SK-N-SH (cell line): ENCODE results near the gene MGAT5. TPM values are rescaled to one million over a fixed set of nuclear protein-coding genes. Genes with fewer than 3 reads are reported as not detected.

Experiments used
- CTCF ChIA-PET: fragments of 300-600, 350-600 bp; formaldehyde crosslinking; extraction: SDS; loops from one replicate; lab custom pipeline; 2021; lab: Yijun Ruan, JAX
- POLR2A ChIA-PET: fragments of 350-600 bp; sonication (Branson Sonifier 250); formaldehyde crosslinking; extraction: SDS; loops from one replicate; lab custom pipeline; 2020; ENCODE audit warnings: antibody characterized with exemption, inconsistent platforms; lab: Yijun Ruan, JAX
- DNase-seq: peaks from one replicate; pipeline ENCODE4 v3.0.0; 2012
- H2AFZ ChIP-seq: fragments of 200-600 bp; sonication (generic); 2 replicates; pipeline ENCODE4 v1.8.1; 2016; ENCODE audit warnings: antibody characterized with exemption, mild to moderate bottlenecking, low read depth
- H3F3A ChIP-seq: fragments of 200-600 bp; sonication (generic); replicated peaks from 2 replicates; pipeline ENCODE3; 2016; ENCODE audit warnings: antibody characterized with exemption, mild to moderate bottlenecking; ENCODE audit not compliant: insufficient read depth
- H3K27ac ChIP-seq, 2 experiments: fragments of 200-500 bp in 1 of 2; fragments of 200-600 bp in 1 of 2; sonication (Bioruptor generic) in 1 of 2; sonication (generic), shearing (Covaris generic) in 1 of 2; 2 replicates each; pipeline versions ENCODE4 v1.5.1 to v1.6.1; 2014 to 2016; ENCODE audit warnings: low read depth in 2 of 2, inconsistent platforms in 1 of 2, low read length in 1 of 2, mild to moderate bottlenecking in 1 of 2, mixed read lengths in 1 of 2
- H3K27me3 ChIP-seq: fragments of 200-600 bp; sonication (generic), shearing (Covaris generic); 2 replicates; pipeline ENCODE4 v1.6.1; 2016; ENCODE audit warnings: mixed run types; ENCODE audit not compliant: insufficient read depth
- H3K36me3 ChIP-seq, 2 experiments: fragments of 200-500 bp in 1 of 2; fragments of 200-600 bp in 1 of 2; sonication (Bioruptor generic) in 1 of 2; sonication (generic) in 1 of 2; replicated peaks in 1 of 2; 2 replicates each; pipeline versions ENCODE3 to v1.5.1; 2014 to 2016; ENCODE audit warnings: low read length in 1 of 2, mild to moderate bottlenecking in 1 of 2; ENCODE audit not compliant: insufficient read depth in 2 of 2, control insufficient read depth in 1 of 2
- H3K4me1 ChIP-seq, 2 experiments: fragments of 200-500 bp in 1 of 2; fragments of 200-600 bp in 1 of 2; sonication (Bioruptor generic) in 1 of 2; sonication (generic), shearing (Covaris generic) in 1 of 2; 2 replicates each; pipeline versions ENCODE4 v1.5.1 to v1.6.1; 2014 to 2016; ENCODE audit warnings: low read depth in 1 of 2, low read length in 1 of 2, mixed run types in 1 of 2; ENCODE audit not compliant: insufficient read depth in 2 of 2, control insufficient read depth in 1 of 2
- H3K4me2 ChIP-seq: fragments of 200-600 bp; sonication (generic), shearing (Covaris generic); 2 replicates; pipeline ENCODE4 v1.6.1; 2017; ENCODE audit warnings: mixed run types
- H3K4me3 ChIP-seq, 2 experiments: fragments of 200-500 bp in 1 of 2; fragments of 200-600 bp in 1 of 2; sonication (Bioruptor generic) in 1 of 2; sonication (generic), shearing (Covaris generic) in 1 of 2; 2 replicates each; pipeline versions ENCODE4 v1.5.1 to v1.8.1; 2014 to 2016; ENCODE audit warnings: low read depth in 2 of 2, inconsistent platforms in 1 of 2, low read length in 1 of 2, mild to moderate bottlenecking in 1 of 2, mixed read lengths in 1 of 2, moderate library complexity in 1 of 2
- H3K79me2 ChIP-seq: fragments of 200-600 bp; sonication (generic); 2 replicates; pipeline ENCODE4 v1.8.1; 2017; ENCODE audit warnings: mild to moderate bottlenecking; ENCODE audit not compliant: insufficient read depth
- H3K9ac ChIP-seq: fragments of 200-600 bp; sonication (generic); 2 replicates; pipeline ENCODE4 v1.6.1; 2017; ENCODE audit warnings: mixed run types
- H3K9me2 ChIP-seq: fragments of 200-600 bp; sonication (generic); 2 replicates; pipeline ENCODE4 v1.6.1; 2017; ENCODE audit warnings: mixed run types
- H3K9me3 ChIP-seq: fragments of 200-600 bp; sonication (generic); 2 replicates; pipeline ENCODE4 v1.6.1; 2017; ENCODE audit warnings: mixed run types, mild to moderate bottlenecking, moderate library complexity
- H4K20me1 ChIP-seq: fragments of 200-600 bp; sonication (generic); 2 replicates; pipeline ENCODE4 v1.6.1; 2017; ENCODE audit warnings: mild to moderate bottlenecking, mixed run types; ENCODE audit not compliant: insufficient read depth
- CHD2 ChIP-seq: fragments of 150-350 bp; IDR thresholded peaks from 2 replicates; pipeline ENCODE4 v1.6.1; 2018; ENCODE audit warnings: low read length; ENCODE audit not compliant: partially characterized antibody
- EP300 ChIP-seq, 2 experiments: IDR thresholded peaks; 2 replicates each; pipeline versions ENCODE4 v1.4.0 to v1.6.1; 2012; ENCODE audit warnings: borderline replicate concordance in 1 of 2, low read depth in 1 of 2, low read length in 1 of 2
- EZH2phosphoT487 ChIP-seq: fragments of 200-600 bp; sonication (generic); IDR thresholded peaks from 2 replicates; pipeline ENCODE4 v1.6.1; 2017; ENCODE audit warnings: low read depth, mixed run types, mild to moderate bottlenecking, antibody characterized with exemption, moderate library complexity, borderline replicate concordance
- FOSL2 ChIP-seq: IDR thresholded peaks from 2 replicates; pipeline ENCODE4 v1.4.0; 2012; ENCODE audit warnings: low read depth, mild to moderate bottlenecking, moderate library complexity, borderline replicate concordance
- FOXM1 ChIP-seq: IDR thresholded peaks from 2 replicates; pipeline ENCODE4 v1.4.0; 2012; ENCODE audit warnings: low read depth, mild to moderate bottlenecking
- GATA2 ChIP-seq: sonication (generic); formaldehyde crosslinking; IDR thresholded peaks from 2 replicates; pipeline ENCODE4 v1.5.0; 2020; ENCODE audit warnings: mild to moderate bottlenecking, missing genetic modification reagents
- IRF3 ChIP-seq: fragments of 150-350 bp; IDR thresholded peaks from 2 replicates; pipeline ENCODE4 v1.6.1; 2016; ENCODE audit warnings: mild to moderate bottlenecking, low read depth, low read length
- JUND ChIP-seq: IDR thresholded peaks from 2 replicates; pipeline ENCODE4 v1.4.0; 2012
- MEF2A ChIP-seq: IDR thresholded peaks from 2 replicates; pipeline ENCODE4 v1.4.0; 2012; ENCODE audit warnings: low read depth, borderline replicate concordance
- MXI1 ChIP-seq: IDR thresholded peaks from 2 replicates; pipeline ENCODE4 v1.6.1; 2012; ENCODE audit warnings: mild to moderate bottlenecking, low read depth, low read length, improper control_type of control experiment
- NFIC ChIP-seq: IDR thresholded peaks from 2 replicates; pipeline ENCODE4 v1.4.0; 2012; ENCODE audit warnings: borderline replicate concordance
- NRF1 ChIP-seq: IDR thresholded peaks from 2 replicates; pipeline ENCODE4 v1.6.1; 2012; ENCODE audit warnings: low read depth, mild to moderate bottlenecking, low read length
- RCOR1 ChIP-seq: fragments of 150-350 bp; IDR thresholded peaks from 2 replicates; pipeline ENCODE4 v1.6.1; 2017; ENCODE audit warnings: antibody characterized with exemption, low read length
- RFX5 ChIP-seq: IDR thresholded peaks from 2 replicates; pipeline ENCODE4 v1.6.1; 2012; ENCODE audit warnings: mild to moderate bottlenecking, improper control_type of control experiment, low read length
- RXRA ChIP-seq: IDR thresholded peaks from 2 replicates; pipeline ENCODE4 v1.4.0; 2012; ENCODE audit warnings: low read depth, mild to moderate bottlenecking, borderline replicate concordance
- SIN3A ChIP-seq: IDR thresholded peaks from 2 replicates; pipeline ENCODE4 v1.6.1; 2012; ENCODE audit warnings: low read depth, mild to moderate bottlenecking, low read length, moderate library complexity, borderline replicate concordance
- SMC3 ChIP-seq: IDR thresholded peaks from 2 replicates; pipeline ENCODE4 v1.6.1; 2012; ENCODE audit warnings: low read depth, low read length, improper control_type of control experiment
- TAF1 ChIP-seq: IDR thresholded peaks from 2 replicates; pipeline ENCODE4 v1.6.1; 2012; ENCODE audit warnings: low read depth, mild to moderate bottlenecking, low read length, moderate library complexity, borderline replicate concordance
- TCF12 ChIP-seq: IDR thresholded peaks from 2 replicates; pipeline ENCODE4 v1.4.0; 2012
- TEAD4 ChIP-seq: IDR thresholded peaks from 2 replicates; pipeline ENCODE4 v1.4.0; 2012; ENCODE audit warnings: mild to moderate bottlenecking, borderline replicate concordance; ENCODE audit not compliant: insufficient read depth
- USF2 ChIP-seq: fragments of 150-350 bp; IDR thresholded peaks from 2 replicates; pipeline ENCODE4 v1.6.1; 2017; ENCODE audit warnings: antibody characterized with exemption, low read length, low read depth, borderline replicate concordance
- YY1 ChIP-seq: IDR thresholded peaks from 2 replicates; pipeline ENCODE4 v1.4.0; 2012; ENCODE audit warnings: low read depth, mild to moderate bottlenecking
- WGBS: methylation state at CpG from one replicate; pipeline ENCODE4 v1.1.6; 2017; ENCODE audit warnings: low lambda C conversion rate; 5-methylcytosine and 5-hydroxymethylcytosine counted together
- polyA plus RNA-seq, 3 experiments: library from polyadenylated mRNA; depleted of rRNA; stranded (reverse); fragments of >200 nt; gene quantifications; 2 replicates each; pipeline ENCODE4 v1.2.3, GENCODE V29; 2012
- TF ChIP-seq, protein P1 (sequence below): IDR thresholded peaks from 2 replicates; pipeline ENCODE4 v1.4.0; 2012; ENCODE audit warnings: low read depth
- TF ChIP-seq, protein P2 (sequence below): IDR thresholded peaks from 2 replicates; pipeline ENCODE4; 2012

The MGAT5 gene
- polyA plus RNA-seq, 1 of the 3 experiments (the other 2 are of a cell fraction), result 18.2 TPM

DNA sequence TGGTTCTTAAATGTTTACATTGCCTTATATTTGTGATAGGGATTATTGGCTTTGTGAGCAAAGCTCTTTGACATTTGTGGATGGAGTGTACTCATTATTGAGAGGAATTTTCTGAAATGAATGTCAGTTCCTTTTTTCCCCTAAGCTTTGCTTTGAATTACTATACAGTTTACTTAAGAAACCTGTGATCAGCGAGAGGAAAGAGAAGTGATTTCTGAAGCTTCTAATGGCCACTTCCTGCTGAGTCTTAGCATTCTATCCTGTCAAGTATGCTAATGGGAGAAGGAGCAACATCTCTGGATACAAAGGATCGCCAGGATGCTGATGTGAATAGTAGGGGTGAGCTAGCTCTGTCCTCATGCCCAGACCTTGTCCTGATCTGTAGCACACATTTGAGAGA is 47.8 kb upstream of the MGAT5 start:
- 97% methylated on average over 2 of the region's 2 CpGs for WGBS
- Histone ChIP-seq H4K20me1 (0 out of 2 replicates have a peak, but pooled peaks cover 6% of the 10 kb centered on the region), H2AFZ (no peak overlapping the region), H3K4me2 (no peak overlapping the region; the same call in 1 of the 2 replicates), H3K4me3 (no peak overlapping the region), H3K4me1 (peaks cover 6 to 29% of the 10 kb centered on the region in 2 experiments; a peak in 3 of 4 replicates), H3K9ac (no peak overlapping the region), H3K9me3 (no peaks in the 10 kb centered on the region), H3F3A (peaks cover 3% of the 10 kb centered on the region), H3K36me3 (no peaks in the 10 kb centered on the region), H3K27me3 (no peaks in the 10 kb centered on the region), H3K27ac (no peak overlapping the region), H3K9me2 (no peaks in the 10 kb centered on the region), H3K79me2 (0 out of 2 replicates have a peak, but pooled peaks cover 6% of the 10 kb centered on the region)
- CTCF ChIA-PET, result interaction anchor here (0.9 to 4.8 kb wide), 8 partner anchors 10 to 245 kb away, joined by 3 to 31 read pairs (median 9); no protein-coding TSS in a partner anchor
- no peak for DNase-seq
- TF ChIP-seq FOSL2 (no peak), MEF2A (no peak), YY1 (no peak), TEAD4 (no peak), NRF1 (no peak), RXRA (no peak), CHD2 (no peak), TAF1 (no peak), RCOR1 (no peak), RFX5 (no peak), EP300 (IDR thresholded peaks at IDR 0.05; ENCODE audit: borderline replicate concordance in 1 of 2, low read depth in 1 of 2, low read length in 1 of 2) (no peak)
- TF ChIP-seq, protein P1, sequence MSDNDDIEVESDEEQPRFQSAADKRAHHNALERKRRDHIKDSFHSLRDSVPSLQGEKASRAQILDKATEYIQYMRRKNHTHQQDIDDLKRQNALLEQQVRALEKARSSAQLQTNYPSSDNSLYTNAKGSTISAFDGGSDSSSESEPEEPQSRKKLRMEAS, result no peak
- TF ChIP-seq, protein P2, sequence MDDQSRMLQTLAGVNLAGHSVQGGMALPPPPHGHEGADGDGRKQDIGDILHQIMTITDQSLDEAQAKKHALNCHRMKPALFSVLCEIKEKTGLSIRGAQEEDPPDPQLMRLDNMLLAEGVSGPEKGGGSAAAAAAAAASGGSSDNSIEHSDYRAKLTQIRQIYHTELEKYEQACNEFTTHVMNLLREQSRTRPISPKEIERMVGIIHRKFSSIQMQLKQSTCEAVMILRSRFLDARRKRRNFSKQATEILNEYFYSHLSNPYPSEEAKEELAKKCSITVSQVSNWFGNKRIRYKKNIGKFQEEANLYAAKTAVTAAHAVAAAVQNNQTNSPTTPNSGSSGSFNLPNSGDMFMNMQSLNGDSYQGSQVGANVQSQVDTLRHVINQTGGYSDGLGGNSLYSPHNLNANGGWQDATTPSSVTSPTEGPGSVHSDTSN, result no peak
- POLR2A ChIA-PET, result no interaction called here

DNA sequence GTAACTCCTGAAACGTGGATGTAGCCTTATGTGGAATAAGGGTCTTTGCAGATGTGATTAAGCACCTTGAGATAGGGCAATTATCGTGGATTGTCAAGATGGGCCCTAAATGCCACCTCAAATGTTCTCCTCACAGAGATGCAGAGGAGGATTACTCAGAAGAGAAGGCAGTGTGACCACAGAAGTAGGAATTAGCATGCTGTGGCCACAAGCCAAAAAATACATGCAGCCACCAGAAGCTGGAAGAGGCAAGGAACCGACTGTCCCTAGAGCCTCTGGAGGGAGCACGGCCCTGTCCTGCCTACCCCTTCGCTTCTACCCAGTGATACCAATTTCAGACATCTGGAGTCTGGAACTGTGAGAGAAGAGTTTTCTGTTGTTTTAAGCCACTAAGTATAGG is 47.3 kb upstream of the MGAT5 start:
- POLR2A ChIA-PET, result no interaction called here
- 0 out of 2 replicates have a peak, but pooled peaks cover 6% of the 10 kb centered on the region for H4K20me1 ChIP-seq
- TF ChIP-seq EP300 (IDR thresholded peaks at IDR 0.05; ENCODE audit: borderline replicate concordance in 1 of 2, low read depth in 1 of 2, low read length in 1 of 2) (no peak), MEF2A (no peak), MXI1 (no peak), EZH2phosphoT487 (no peak), JUND (no peak), SIN3A (no peak), YY1 (no peak), TCF12 (no peak), NRF1 (no peak), SMC3 (no peak), FOXM1 (no peak), NFIC (no peak), CHD2 (no peak), RXRA (no peak), IRF3 (no peak), GATA2 (CRISPR knock-in tag) (no peak), USF2 (no peak)

More for the DNA sequence above, 47.3 kb upstream of the MGAT5 start:
- Histone ChIP-seq H2AFZ (no peak overlapping the region), H3K27ac (no peak overlapping the region; a peak in 1 of 4 replicates), H3K9me2 (no peaks in the 10 kb centered on the region), H3K27me3 (no peaks in the 10 kb centered on the region), H3K4me3 (no peak overlapping the region), H3K4me2 (no peak overlapping the region; the same call in 1 of the 2 replicates), H3K4me1 (peaks cover 6 to 23% of the 10 kb centered on the region in 2 experiments; a peak in 3 of 4 replicates), H3K36me3 (no peaks in the 10 kb centered on the region), H3K79me2 (0 out of 2 replicates have a peak, but pooled peaks cover 6% of the 10 kb centered on the region), H3F3A (peaks cover 3% of the 10 kb centered on the region), H3K9me3 (no peaks in the 10 kb centered on the region), H3K9ac (no peak overlapping the region)
- no peak for DNase-seq
- CTCF ChIA-PET, result interaction anchor here (0.9 to 4.8 kb wide), 12 partner anchors 9 to 244 kb away, joined by 3 to 31 read pairs (median 6); no protein-coding TSS in a partner anchor
- 90% methylated on average over 5 of the region's 5 CpGs for WGBS
